GM12891 (cell line): Measurements from ENCODE around the gene FSTL5.
A peak's percentile ranks its signal among the peaks of the same experiment; 100 is the strongest.

Experiments
- DNase-seq: peaks from one replicate; pipeline ENCODE4 v3.0.0; 2011; ENCODE audit warnings: low spot score; ENCODE audit not compliant: insufficient read length
- FAIRE-seq: peaks from 2 replicates; lab custom pipeline; 2011; peaks lifted over from hg19 to GRCh38; lab: Jason Lieb, UNC
- PAX5 ChIP-seq: IDR thresholded peaks from 2 replicates; pipeline ENCODE4 v1.6.1; 2011; ENCODE audit warnings: low read length, moderate library complexity, mild to moderate bottlenecking; ENCODE audit not compliant: insufficient read depth, severe bottlenecking
- POLR2A ChIP-seq: IDR thresholded peaks from 2 replicates; pipeline ENCODE4 v1.6.1; 2011; ENCODE audit warnings: low read depth, low read length, control low read depth
- POLR2AphosphoS5 ChIP-seq: IDR thresholded peaks from 2 replicates; pipeline ENCODE4 v1.6.1; 2011; ENCODE audit warnings: low read depth, low read length, control low read depth
- POU2F2 ChIP-seq: IDR thresholded peaks from 2 replicates; pipeline ENCODE4 v1.6.1; 2011; ENCODE audit warnings: low read depth, mild to moderate bottlenecking, control low read depth, low read length, moderate library complexity
- SPI1 ChIP-seq: IDR thresholded peaks from 2 replicates; pipeline ENCODE4 v1.6.1; 2011; ENCODE audit warnings: low read depth, low read length, control low read depth
- TAF1 ChIP-seq: IDR thresholded peaks from 2 replicates; pipeline ENCODE4 v1.6.1; 2011; ENCODE audit warnings: low read depth, low read length, control low read depth

Gene FSTL5

GRCh38 chr4:162016991-162017390 is 146.8 kb downstream of the FSTL5 start:
- DNase-seq (no peak), FAIRE-seq (no peak)
- TF ChIP-seq TAF1: no peak
- no peak for TF ChIP-seq SPI1
- no peak for TF ChIP-seq POU2F2
- TF ChIP-seq PAX5: no peak
- TF ChIP-seq POLR2AphosphoS5: no peak
- no peak for TF ChIP-seq POLR2A

- FAIRE-seq (no peak), DNase-seq (no peak)
- TF ChIP-seq POLR2A: no peak
- TF ChIP-seq SPI1: no peak
- TF ChIP-seq PAX5: no peak
- no peak for TF ChIP-seq POLR2AphosphoS5
- no peak for TF ChIP-seq TAF1
- no peak for TF ChIP-seq POU2F2
Observed at GRCh38 chr4:162016219-162016618, 147.6 kb downstream of the FSTL5 start.

- TF ChIP-seq PAX5: no peak
- peak; percentile 76 for TF ChIP-seq SPI1
- no peak for FAIRE-seq
- DNase-seq: no peak
Observed at GRCh38 chr4:162015090-162015489, 148.7 kb downstream of the FSTL5 start.

GRCh38 chr4:162011089-162011488 is 152.7 kb downstream of the FSTL5 start:
- TF ChIP-seq POLR2AphosphoS5: no peak
- no peak for TF ChIP-seq TAF1
- TF ChIP-seq PAX5: no peak
- TF ChIP-seq SPI1: no peak
- FAIRE-seq (no peak), DNase-seq (no peak)

GRCh38 chr4:162010362-162010761 is 153.4 kb downstream of the FSTL5 start:
- FAIRE-seq: no peak
- TF ChIP-seq TAF1: no peak
- no peak for TF ChIP-seq POLR2A
- no peak for TF ChIP-seq POLR2AphosphoS5
- TF ChIP-seq POU2F2: no peak
- TF ChIP-seq PAX5: no peak
- no peak for TF ChIP-seq SPI1
- DNase-seq: no peak

- DNase-seq (no peak), FAIRE-seq (no peak)
- no peak for TF ChIP-seq POLR2A
- TF ChIP-seq TAF1: no peak
- TF ChIP-seq POLR2AphosphoS5: no peak
- TF ChIP-seq POU2F2: no peak
- TF ChIP-seq PAX5: no peak
- no peak for TF ChIP-seq SPI1
Observed at GRCh38 chr4:161992317-161992716, 171.5 kb downstream of the FSTL5 start.

- TF ChIP-seq TAF1: no peak
- no peak for TF ChIP-seq POLR2AphosphoS5
- no peak for TF ChIP-seq SPI1
- TF ChIP-seq POU2F2: no peak
- TF ChIP-seq PAX5: no peak
- no peak for TF ChIP-seq POLR2A
- DNase-seq: no peak
- FAIRE-seq: no peak
Observed at GRCh38 chr4:161991811-161992210, 172.0 kb downstream of the FSTL5 start.

- TF ChIP-seq SPI1: no peak
- TF ChIP-seq POLR2A: no peak
- TF ChIP-seq POLR2AphosphoS5: no peak
- no peak for TF ChIP-seq PAX5
- TF ChIP-seq TAF1: no peak
- no peak for TF ChIP-seq POU2F2
- DNase-seq: no peak
- FAIRE-seq: no peak
Observed at GRCh38 chr4:161990721-161991120, 173.1 kb downstream of the FSTL5 start.

GRCh38 chr4:161988946-161989345 is 174.9 kb downstream of the FSTL5 start:
- no peak for TF ChIP-seq POU2F2
- no peak for TF ChIP-seq POLR2A
- no peak for TF ChIP-seq TAF1
- no peak for TF ChIP-seq SPI1
- no peak for TF ChIP-seq PAX5
- no peak for TF ChIP-seq POLR2AphosphoS5
- DNase-seq (no peak), FAIRE-seq (no peak)

- FAIRE-seq (no peak), DNase-seq (no peak)
- TF ChIP-seq POLR2AphosphoS5 (no peak), POU2F2 (no peak), SPI1 (no peak), PAX5 (no peak), POLR2A (no peak), TAF1 (no peak)
Observed at GRCh38 chr4:161987611-161988010, 176.2 kb downstream of the FSTL5 start.
